CD4-positive, CD25-positive, alpha-beta regulatory T cell (primary cell): ENCODE data around the gene ANKRD33B. TPM values are rescaled to one million over a fixed set of nuclear protein-coding genes. Genes with fewer than 3 reads are reported as not detected.

Source experiments
- ATAC-seq, 2 donors: fragments of 150-1000 bp; cut with Tn5 transposase; one replicate each; pipeline ENCODE4 v1.10.0; 2021; ENCODE audit warnings: low read depth in 2 of 2, moderate number of reproducible peaks in 2 of 2, moderate library complexity in 1 of 2
- DNase-seq, 3 donors: peaks; one replicate each; pipeline versions ENCODE4 v3.0.0 to v3.0.0-alpha.2; 2012 to 2022; ENCODE audit warnings: mixed read lengths in 1 of 3
- H3K27ac ChIP-seq: one replicate; pipeline ENCODE4 v1.7.0; 2013; ENCODE audit warnings: mild to moderate bottlenecking, low read length; ENCODE audit not compliant: insufficient read depth, poor library complexity, severe bottlenecking
- H3K27me3 ChIP-seq: one replicate; pipeline ENCODE4 v1.7.0; 2013; ENCODE audit warnings: low read length; ENCODE audit not compliant: control insufficient read depth, insufficient read depth
- H3K36me3 ChIP-seq: one replicate; pipeline ENCODE4 v1.7.0; 2013; ENCODE audit warnings: mild to moderate bottlenecking, low read length, moderate library complexity; ENCODE audit not compliant: control insufficient read depth, insufficient read depth
- H3K4me1 ChIP-seq: 2 replicates; pipeline ENCODE4 v1.7.0; 2013; ENCODE audit warnings: mild to moderate bottlenecking, low read length; ENCODE audit not compliant: insufficient read depth, control insufficient read depth, poor library complexity, severe bottlenecking
- H3K4me3 ChIP-seq: one replicate; pipeline ENCODE4 v1.7.0; 2013; ENCODE audit warnings: low read depth, mild to moderate bottlenecking, low read length, moderate library complexity
- H3K9me3 ChIP-seq, 2 experiments: 1 replicate in 1 of 2; 2 replicates in 1 of 2; pipeline ENCODE4 v1.7.0; 2013; ENCODE audit warnings: low read length in 2 of 2, mild to moderate bottlenecking in 1 of 2, moderate library complexity in 1 of 2; ENCODE audit not compliant: control insufficient read depth in 2 of 2
- H3K27ac Mint-ChIP-seq, 3 donors: one replicate each; pipeline ENCODE4 v1.8.0; 2020 to 2022; ENCODE audit warnings: mild to moderate bottlenecking in 3 of 3, mixed read lengths in 3 of 3, moderate library complexity in 2 of 3
- H3K27me3 Mint-ChIP-seq: one replicate; pipeline ENCODE4 v1.8.0; 2022; ENCODE audit warnings: mild to moderate bottlenecking, mixed read lengths
- H3K36me3 Mint-ChIP-seq: one replicate; pipeline ENCODE4 v1.8.0; 2020; ENCODE audit warnings: mixed read lengths
- H3K4me1 Mint-ChIP-seq, 4 donors: one replicate each; pipeline ENCODE4 v1.8.0; 2020 to 2022; ENCODE audit warnings: mixed read lengths in 4 of 4, mild to moderate bottlenecking in 1 of 4
- H3K4me3 Mint-ChIP-seq, 4 donors: one replicate each; pipeline ENCODE4 v1.8.0; 2020 to 2022; ENCODE audit warnings: mild to moderate bottlenecking in 4 of 4, mixed read lengths in 4 of 4, moderate library complexity in 3 of 4
- H3K9me3 Mint-ChIP-seq, 7 donors: one replicate each; pipeline ENCODE4 v1.8.0; 2020 to 2022; ENCODE audit warnings: mixed read lengths in 7 of 7, mild to moderate bottlenecking in 3 of 7, moderate library complexity in 2 of 7
- polyA plus RNA-seq, 4 donors: library from polyadenylated mRNA; unstranded; fragments of 300-500 nt; fragmentation: Illumina TruSeq; gene quantifications; one replicate each; pipeline ENCODE4 v1.2.3, GENCODE V29; 2021
- total RNA-seq: library from RNA; stranded (reverse); gene quantifications from one replicate; pipeline ENCODE4 v1.2.3, GENCODE V29; 2022

The ANKRD33B gene
- total and polyA plus RNA-seq, 5 donors from 2014 or later: 0.25 to 6.6 (median 0.33) TPM

DNA sequence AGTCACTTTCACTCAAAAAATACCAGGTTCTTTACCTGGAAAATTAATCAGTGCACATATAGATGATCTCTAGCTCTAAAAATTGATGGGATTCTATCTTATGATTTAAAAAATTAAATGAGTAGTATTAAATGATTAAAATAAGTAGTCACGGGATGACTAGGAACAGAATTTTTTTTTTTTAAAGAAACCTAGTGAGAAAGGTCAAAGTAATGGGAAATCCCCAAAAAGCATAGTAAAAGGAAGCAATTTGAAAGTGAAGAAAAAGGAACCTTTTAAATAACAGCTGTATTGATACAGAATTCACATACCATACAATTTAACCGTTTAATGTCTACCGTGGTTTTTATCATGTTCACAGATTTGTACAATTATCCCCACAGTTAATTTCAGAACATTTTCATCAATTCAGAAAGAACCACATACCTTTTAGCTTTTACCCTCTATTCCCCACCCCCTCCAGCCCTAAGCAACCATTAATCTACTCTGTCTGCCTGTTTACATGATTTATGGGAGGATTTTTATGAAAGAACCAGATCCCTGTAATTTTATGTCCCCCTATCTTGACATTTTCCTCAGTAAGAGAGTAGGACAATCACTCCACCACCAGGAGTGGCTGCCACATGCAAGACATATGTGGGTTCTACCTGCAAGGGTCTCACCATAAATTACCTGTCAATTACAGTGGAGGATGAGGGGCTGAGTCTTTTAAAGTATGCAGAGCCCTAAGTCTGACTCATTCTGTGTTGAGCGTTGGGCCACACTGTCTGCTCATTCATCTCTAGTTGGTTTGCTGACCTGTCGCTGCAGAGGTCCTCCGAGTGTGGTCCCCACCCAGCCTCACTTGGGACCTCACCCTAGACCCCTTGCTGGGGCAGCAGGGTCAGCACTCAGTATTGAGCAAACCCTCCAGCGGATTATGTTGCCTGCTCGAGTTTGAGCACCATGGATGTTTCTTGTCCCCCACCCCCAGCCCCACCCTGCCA is 16.0 kb downstream of the ANKRD33B start:
- Histone ChIP-seq H3K4me3 (no peak overlapping the region), H3K4me1 (peaks cover 30% of the 10 kb centered on the region), H3K27ac (no peak overlapping the region), H3K36me3 (no peaks in the 10 kb centered on the region), H3K9me3 (no peaks in the 10 kb centered on the region), H3K27me3 (no peaks in the 10 kb centered on the region)
- peaks cover 7% of the 10 kb centered on the region for H3K36me3 Mint-ChIP-seq
- ATAC-seq: no peak
- DNase-seq: no peak
- no peak overlapping the region for H3K4me3 Mint-ChIP-seq
- H3K9me3 Mint-ChIP-seq: peaks cover 0 to 1% (median 0%) of the 10 kb centered on the region in 7 donors
- no peaks in the 10 kb centered on the region for H3K27me3 Mint-ChIP-seq
- H3K27ac Mint-ChIP-seq: peak overlapping the region; percentile 3 to 75 (median 13)
- H3K4me1 Mint-ChIP-seq: peaks cover 32 to 58% (median 44%) of the 10 kb centered on the region in 4 donors

DNA sequence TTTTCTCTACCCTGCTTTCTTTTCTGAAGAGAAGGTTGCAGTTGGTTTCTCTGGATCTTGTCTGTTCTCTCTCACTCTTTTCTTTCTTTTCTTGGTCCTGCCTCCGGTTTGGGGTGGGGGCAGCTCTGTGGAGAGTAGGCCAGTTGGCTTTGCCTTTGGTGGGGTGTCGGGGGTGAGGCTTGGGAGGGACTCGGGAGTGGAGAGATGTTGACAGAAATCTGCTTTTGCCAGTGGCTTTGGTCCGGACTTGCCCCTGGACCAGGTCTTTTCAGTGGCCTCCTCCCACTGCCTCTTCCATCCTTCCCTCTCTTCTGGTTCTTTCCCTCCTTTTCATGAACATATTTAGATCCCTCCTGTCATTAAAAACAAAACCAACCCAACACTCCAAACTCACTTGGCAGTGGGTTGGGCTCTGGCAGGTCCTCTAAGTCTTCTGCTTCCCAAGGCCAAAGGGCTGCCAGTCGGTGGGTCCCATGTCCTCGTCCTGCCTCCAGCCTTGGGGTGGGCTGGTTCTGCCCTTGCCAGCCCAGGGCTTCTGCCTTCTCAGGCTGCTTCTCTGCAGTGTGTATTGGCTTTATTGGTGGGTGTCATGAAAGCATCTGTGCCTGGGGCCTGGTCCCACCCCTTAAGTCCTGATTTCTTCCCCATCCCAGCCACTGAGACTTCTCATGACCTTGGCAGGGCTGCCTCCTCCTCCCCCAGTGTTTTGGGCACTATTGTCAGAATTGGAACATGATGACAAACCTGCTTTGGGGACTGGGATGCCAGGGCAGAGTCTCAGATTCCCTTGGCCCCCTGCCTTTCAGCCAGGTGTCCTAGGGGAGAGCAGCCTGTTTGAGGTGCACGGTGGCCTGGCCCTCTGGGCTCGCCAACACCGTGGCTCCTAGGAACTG is 16.9 kb downstream of the ANKRD33B start:
- Histone ChIP-seq H3K4me3 (no peak overlapping the region), H3K4me1 (peaks cover 30% of the 10 kb centered on the region), H3K27me3 (no peaks in the 10 kb centered on the region), H3K27ac (no peak overlapping the region), H3K9me3 (no peaks in the 10 kb centered on the region), H3K36me3 (no peaks in the 10 kb centered on the region)
- peak overlapping the region; percentile 58 to 75 (median 58) for H3K27ac Mint-ChIP-seq
- H3K4me3 Mint-ChIP-seq: peak overlapping the region in 1 of 4 donors; percentile 16
- peaks cover 8% of the 10 kb centered on the region for H3K36me3 Mint-ChIP-seq
- peaks cover 0 to 1% (median 0%) of the 10 kb centered on the region in 7 donors for H3K9me3 Mint-ChIP-seq
- DNase-seq (no peak), ATAC-seq (no peak)
- no peaks in the 10 kb centered on the region for H3K27me3 Mint-ChIP-seq
- H3K4me1 Mint-ChIP-seq: peaks cover 36 to 63% (median 49%) of the 10 kb centered on the region in 4 donors

DNA sequence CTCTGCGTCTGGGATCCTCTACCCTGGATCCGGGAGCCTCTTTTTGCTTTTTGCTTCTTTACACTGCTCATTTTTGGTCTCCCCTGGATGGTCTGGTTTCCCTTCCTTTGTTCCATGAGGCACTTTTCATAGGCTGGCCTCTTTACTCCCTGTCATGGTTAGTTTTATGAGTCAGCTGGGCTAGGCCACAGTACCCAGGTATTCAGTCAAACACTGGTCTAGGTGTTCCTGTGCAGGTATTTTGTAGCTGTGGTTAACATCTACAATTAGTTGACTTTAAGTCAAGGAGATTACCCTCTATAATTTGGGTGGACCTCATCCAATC is 17.5 kb downstream of the ANKRD33B start:
- Mint-ChIP-seq H3K4me1 (peaks cover 35 to 63% (median 49%) of the 10 kb centered on the region in 4 donors), H3K36me3 (peaks cover 8% of the 10 kb centered on the region), H3K27ac (peak overlapping the region in 2 of 3 donors; percentile 58), H3K9me3 (peaks cover 0 to 1% (median 0%) of the 10 kb centered on the region in 7 donors), H3K4me3 (peak overlapping the region in 1 of 4 donors; percentile 22), H3K27me3 (no peaks in the 10 kb centered on the region)
- H3K4me3 ChIP-seq: no peak overlapping the region
- H3K27ac ChIP-seq: no peak overlapping the region
- DNase-seq (no peak), ATAC-seq (no peak)
- H3K9me3 ChIP-seq: no peaks in the 10 kb centered on the region
- peaks cover 30% of the 10 kb centered on the region for H3K4me1 ChIP-seq
- H3K27me3 ChIP-seq: no peaks in the 10 kb centered on the region
- no peaks in the 10 kb centered on the region for H3K36me3 ChIP-seq

DNA sequence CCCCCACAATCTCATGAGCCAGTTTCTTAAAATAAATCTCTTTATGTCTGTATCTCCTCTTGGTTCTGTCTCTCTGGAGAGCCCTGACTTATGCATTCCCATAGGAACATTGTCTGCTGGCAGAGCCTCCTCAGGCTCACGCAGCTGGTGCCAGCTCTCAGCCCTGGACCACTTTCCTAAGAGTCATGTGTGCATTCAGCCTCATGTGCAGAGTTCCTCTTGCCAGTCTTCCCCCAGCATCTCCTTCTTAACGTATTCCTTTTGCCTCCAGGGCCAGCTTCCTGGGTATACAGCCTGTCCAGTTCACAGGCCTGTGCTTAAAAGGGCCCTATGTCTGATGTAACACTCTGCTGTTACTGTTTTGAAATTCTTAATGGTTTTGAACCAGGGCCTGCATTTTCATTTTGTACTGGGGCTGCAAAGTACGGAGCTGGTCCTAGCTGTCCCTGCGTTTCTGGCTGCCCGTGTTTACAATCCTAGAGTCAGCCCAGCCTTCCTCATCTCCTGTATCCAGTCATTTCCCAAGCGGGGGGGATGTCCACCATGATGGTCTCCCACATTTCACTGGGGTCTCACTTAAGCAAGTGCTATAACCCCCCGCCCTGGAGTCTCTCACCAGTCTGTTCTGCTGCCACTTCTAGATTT is 18.1 kb downstream of the ANKRD33B start:
- no peak for ATAC-seq
- Histone ChIP-seq H3K36me3 (no peaks in the 10 kb centered on the region), H3K4me1 (peaks cover 30% of the 10 kb centered on the region), H3K9me3 (no peaks in the 10 kb centered on the region), H3K27me3 (no peaks in the 10 kb centered on the region), H3K27ac (no peak overlapping the region), H3K4me3 (no peak overlapping the region)
- H3K4me1 Mint-ChIP-seq: peaks cover 32 to 60% (median 47%) of the 10 kb centered on the region in 4 donors
- DNase-seq: no peak
- H3K36me3 Mint-ChIP-seq: peaks cover 8% of the 10 kb centered on the region
- H3K4me3 Mint-ChIP-seq: peak overlapping the region in 1 of 4 donors; percentile 22
- H3K27ac Mint-ChIP-seq: peak overlapping the region in 2 of 3 donors; percentile 58 to 73
- no peaks in the 10 kb centered on the region for H3K9me3 Mint-ChIP-seq
- H3K27me3 Mint-ChIP-seq: no peaks in the 10 kb centered on the region

DNA sequence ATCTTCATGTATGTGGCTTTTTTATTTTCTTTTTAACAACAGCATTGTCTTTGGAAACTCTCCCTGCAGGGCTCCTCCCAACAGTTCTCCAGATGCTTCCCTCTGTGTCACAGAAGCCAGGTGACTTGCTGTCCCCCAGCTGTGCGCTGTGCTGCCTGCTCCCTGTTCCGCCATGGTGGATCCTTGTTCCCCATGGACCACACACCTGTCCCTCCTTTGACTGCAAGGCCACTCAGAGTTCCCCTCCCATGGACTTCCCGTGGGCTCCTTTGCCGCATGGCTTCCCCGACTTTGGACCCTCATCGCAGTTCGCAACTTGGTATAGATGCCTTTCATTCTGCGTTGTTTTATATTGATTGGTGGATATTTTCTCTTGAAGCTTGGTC is 18.6 kb downstream of the ANKRD33B start:
- no peak for ATAC-seq
- H3K9me3 Mint-ChIP-seq: no peaks in the 10 kb centered on the region
- Histone ChIP-seq H3K36me3 (no peaks in the 10 kb centered on the region), H3K4me3 (no peak overlapping the region), H3K27ac (no peak overlapping the region), H3K27me3 (no peaks in the 10 kb centered on the region), H3K4me1 (peaks cover 30% of the 10 kb centered on the region), H3K9me3 (no peaks in the 10 kb centered on the region)
- DNase-seq: no peak
- H3K27ac Mint-ChIP-seq: peak overlapping the region in 2 of 3 donors; percentile 58 to 73
- peaks cover 8% of the 10 kb centered on the region for H3K36me3 Mint-ChIP-seq
- peaks cover 32 to 60% (median 47%) of the 10 kb centered on the region in 4 donors for H3K4me1 Mint-ChIP-seq
- no peak overlapping the region for H3K4me3 Mint-ChIP-seq
- H3K27me3 Mint-ChIP-seq: no peaks in the 10 kb centered on the region

DNA sequence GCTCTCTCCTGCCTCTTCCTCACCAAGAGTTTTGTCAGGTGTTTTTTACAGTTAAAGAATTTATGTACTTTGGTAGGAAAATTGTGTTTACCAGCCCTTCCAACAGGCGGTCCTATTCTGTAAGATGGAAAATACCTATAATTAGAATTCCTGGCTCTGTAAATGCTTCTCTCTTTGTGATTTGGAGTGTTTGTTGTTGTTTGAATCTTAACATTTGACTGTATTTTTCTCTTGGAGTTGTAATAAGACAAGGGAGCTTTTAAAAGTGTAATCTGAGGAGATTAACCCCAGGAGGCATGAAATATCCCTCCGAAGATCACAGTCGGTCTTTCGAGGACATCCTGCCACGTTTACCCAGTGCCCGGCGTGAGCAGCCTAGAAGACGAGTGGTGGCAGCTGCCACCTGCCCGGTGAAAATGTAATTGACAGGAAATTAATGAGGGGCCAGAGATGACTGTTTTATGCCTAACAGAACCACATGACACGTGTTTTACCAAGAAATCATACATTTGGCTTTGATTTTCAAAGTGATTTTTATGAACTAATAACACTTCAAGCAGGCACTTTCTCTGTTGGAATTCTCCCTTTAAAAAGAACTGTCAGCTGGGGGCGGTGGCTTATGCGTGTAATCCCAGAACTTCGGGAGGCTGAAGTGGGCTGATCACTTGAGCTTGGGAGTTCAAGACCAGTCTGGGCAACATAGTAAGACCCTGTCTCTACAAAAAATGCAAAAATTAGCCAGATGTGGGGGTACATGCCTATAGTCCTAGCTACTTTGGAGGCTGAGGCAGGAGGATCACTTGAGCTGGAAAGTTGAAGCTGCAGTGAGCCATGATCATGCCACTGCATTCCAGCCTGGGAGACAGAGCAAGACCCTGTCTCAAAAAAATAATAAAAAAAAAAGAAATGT is 20.0 kb downstream of the ANKRD33B start:
- Histone ChIP-seq H3K27me3 (no peaks in the 10 kb centered on the region), H3K9me3 (no peaks in the 10 kb centered on the region), H3K4me3 (peak overlapping the region; percentile 60), H3K27ac (no peak overlapping the region), H3K36me3 (no peaks in the 10 kb centered on the region), H3K4me1 (peaks cover 27% of the 10 kb centered on the region)
- Mint-ChIP-seq H3K27me3 (no peaks in the 10 kb centered on the region), H3K4me3 (peak overlapping the region; percentile 4 to 68 (median 22)), H3K27ac (peak overlapping the region in 2 of 3 donors; percentile 4 to 5), H3K4me1 (peaks cover 31 to 47% (median 40%) of the 10 kb centered on the region in 4 donors), H3K9me3 (peaks cover 0 to under 1% (median 0%) of the 10 kb centered on the region in 7 donors), H3K36me3 (peaks cover 8% of the 10 kb centered on the region)
- DNase-seq: peak in 1 of 3 donors; percentile 80
- ATAC-seq: peak; percentile 63 to 66
